GM12878 (cell line): ENCODE measurements around the gene VCAM1. TPM values are rescaled to one million over a fixed set of nuclear protein-coding genes. Genes with fewer than 3 reads are reported as not detected.

Experiments
- ATAC-seq: fragments of 200-7000 bp; cut with Tn5 transposase; 3 replicates; pipeline ENCODE4 v1.9.1; 2020; ENCODE audit warnings: mild to moderate bottlenecking, moderate library complexity
- BruUV-seq: library from RNA; stranded (reverse); fragments of 400-500 nt; replicated peaks from 2 replicates; lab custom pipeline; 2021; lab: Mats Ljungman, UMichigan
- CTCF ChIA-PET: fragments of 300-600 bp; sonication (Branson Sonifier 250); formaldehyde crosslinking; extraction: SDS; loops from one replicate; lab custom pipeline; 2021; ENCODE audit warnings: inconsistent platforms; lab: Yijun Ruan, JAX
- POLR2A ChIA-PET: fragments of 350-600 bp; formaldehyde crosslinking; extraction: SDS; loops from one replicate; lab custom pipeline; 2021; ENCODE audit warnings: inconsistent platforms; lab: Charles Lee
- RAD21 ChIA-PET: fragments of 300-600 bp; sonication (Branson Sonifier 250); formaldehyde crosslinking; loops from one replicate; lab custom pipeline; 2023; ENCODE audit warnings: antibody characterized with exemption; ENCODE audit not compliant: unreplicated experiment; lab: Charles Lee
- SMC1A ChIA-PET: fragments of 300-600 bp; sonication (Branson Sonifier 250); formaldehyde crosslinking; loops from one replicate; lab custom pipeline; 2023; ENCODE audit not compliant: unreplicated experiment, uncharacterized antibody; lab: Charles Lee
- DNase-seq: peaks from one replicate; pipeline ENCODE4 v3.0.0-alpha.2; 2011; ENCODE audit warnings: low read depth, low spot score
- FAIRE-seq: peaks from 3 replicates; lab custom pipeline; 2011; peaks lifted over from hg19 to GRCh38; lab: Jason Lieb, UNC
- H2AFZ ChIP-seq: 2 replicates; pipeline ENCODE4 v1.6.0; 2011; ENCODE audit warnings: low read depth, low read length, control low read depth; ENCODE audit not compliant: control insufficient read depth
- H3K27ac ChIP-seq: 2 replicates; pipeline ENCODE4 v1.5.1; 2011; ENCODE audit warnings: control low read depth; ENCODE audit not compliant: control insufficient read depth, insufficient read depth
- H3K27me3 ChIP-seq, 2 experiments: replicated peaks in 1 of 2; 2 replicates each; pipeline versions ENCODE4 v1.6.0 to v1.6.1; 2011; ENCODE audit warnings: low read length in 1 of 2; ENCODE audit not compliant: control insufficient read depth in 2 of 2, insufficient read depth in 2 of 2
- H3K36me3 ChIP-seq, 2 experiments: 2 replicates each; pipeline ENCODE4 v1.5.1; 2011; ENCODE audit warnings: low read length in 1 of 2; ENCODE audit not compliant: control insufficient read depth in 2 of 2, insufficient read depth in 2 of 2
- H3K4me1 ChIP-seq: 2 replicates; pipeline ENCODE4 v1.6.1; 2011; ENCODE audit warnings: mild to moderate bottlenecking, low read length, moderate library complexity, mixed read lengths; ENCODE audit not compliant: control insufficient read depth, insufficient read depth
- H3K4me2 ChIP-seq: 2 replicates; pipeline ENCODE4 v1.6.0; 2011; ENCODE audit warnings: control low read depth; ENCODE audit not compliant: control insufficient read depth, insufficient read depth
- H3K4me3 ChIP-seq: fragments of 200-600 bp; sonication (generic); 2 replicates; pipeline ENCODE4 v1.5.1; 2016
- H3K79me2 ChIP-seq: 2 replicates; pipeline ENCODE4 v1.6.0; 2011; ENCODE audit warnings: low read length; ENCODE audit not compliant: control insufficient read depth, insufficient read depth
- H3K9ac ChIP-seq: 2 replicates; pipeline ENCODE4 v1.8.0; 2011; ENCODE audit warnings: low read length, control low read depth, mixed read lengths; ENCODE audit not compliant: control insufficient read depth, insufficient read depth
- H3K9me3 ChIP-seq: replicated peaks from 3 replicates; pipeline ENCODE4 v1.5.1; 2011; ENCODE audit warnings: mild to moderate bottlenecking, low read length; ENCODE audit not compliant: control insufficient read depth, insufficient read depth
- H4K20me1 ChIP-seq: 2 replicates; pipeline ENCODE4 v1.6.0; 2011; ENCODE audit not compliant: control insufficient read depth, insufficient read depth
- BACH1 ChIP-seq: fragments of 450-650 bp; IDR thresholded peaks from 2 replicates; pipeline ENCODE4 v1.6.1; 2017; ENCODE audit warnings: mild to moderate bottlenecking, borderline replicate concordance
- BCL11A ChIP-seq: IDR thresholded peaks from 2 replicates; pipeline ENCODE4 v1.6.1; 2011; ENCODE audit warnings: low read depth, low read length
- BHLHE40 ChIP-seq, 2 experiments: fragments of 450-650 bp in 1 of 2; IDR thresholded peaks; 2 replicates each; pipeline ENCODE4 v1.6.1; 2011 to 2017; ENCODE audit warnings: low read depth in 2 of 2, borderline replicate concordance in 1 of 2, improper control_type of control experiment in 1 of 2, low read length in 1 of 2, mild to moderate bottlenecking in 1 of 2
- CREB1 ChIP-seq: IDR thresholded peaks from 2 replicates; pipeline ENCODE4 v1.6.1; 2012; ENCODE audit warnings: low read depth, mild to moderate bottlenecking, inconsistent platforms
- CREM ChIP-seq: IDR thresholded peaks from 2 replicates; pipeline ENCODE4 v1.6.1; 2014; ENCODE audit warnings: antibody characterized with exemption, low read depth
- FOXK2 ChIP-seq: fragments of 450-650 bp; IDR thresholded peaks from 2 replicates; pipeline ENCODE4 v1.6.1; 2017; ENCODE audit warnings: mild to moderate bottlenecking, moderate library complexity
- HCFC1 ChIP-seq: fragments of 150-350 bp; IDR thresholded peaks from 2 replicates; pipeline ENCODE4 v1.6.1; 2014; ENCODE audit warnings: low read length
- MEF2A ChIP-seq: IDR thresholded peaks from 2 replicates; pipeline ENCODE4 v1.6.1; 2011; ENCODE audit warnings: low read depth, mild to moderate bottlenecking, low read length, moderate library complexity; ENCODE audit not compliant: insufficient read depth
- PAX8 ChIP-seq: fragments of 450-650 bp; IDR thresholded peaks from 2 replicates; pipeline ENCODE4 v1.6.1; 2017; ENCODE audit warnings: mild to moderate bottlenecking, moderate library complexity
- RB1 ChIP-seq: fragments of 450-650 bp; formaldehyde crosslinking; IDR thresholded peaks from 2 replicates; pipeline ENCODE4 v1.6.1; 2017; ENCODE audit warnings: mild to moderate bottlenecking, borderline replicate concordance
- SMAD5 ChIP-seq: IDR thresholded peaks from 2 replicates; pipeline ENCODE4 v1.6.1; 2016; ENCODE audit warnings: antibody characterized with exemption, low read depth
- YBX1 ChIP-seq: fragments of 450-650 bp; IDR thresholded peaks from 2 replicates; pipeline ENCODE4 v1.6.1; 2016; ENCODE audit warnings: antibody characterized with exemption
- ZNF24 ChIP-seq: fragments of 450-650 bp; IDR thresholded peaks from 2 replicates; pipeline ENCODE4 v1.6.1; 2017; ENCODE audit warnings: antibody characterized with exemption, mild to moderate bottlenecking
- ZNF274 ChIP-seq: IDR thresholded peaks from one replicate; pipeline ENCODE4 v1.8.0; 2011; ENCODE audit not compliant: insufficient read length, insufficient read depth
- ZZZ3 ChIP-seq: IDR thresholded peaks from 2 replicates; pipeline ENCODE4 v1.6.1; 2011; ENCODE audit warnings: low read depth; ENCODE audit not compliant: control insufficient read depth, insufficient read length
- WGBS: methylation state at CpG from one replicate; pipeline ENCODE4 v1.1.6; 2016; ENCODE audit warnings: low lambda C conversion rate; ENCODE audit not compliant: insufficient replicate concordance, insufficient coverage; ENCODE audit errors: missing lambda C conversion rate; 5-methylcytosine and 5-hydroxymethylcytosine counted together
- in situ Hi-C: fragments of 300-500 bp; cut with MboI; formaldehyde crosslinking; loops from 9 replicates; pipeline ENCODE4 v1.14.3; 2018; ENCODE audit warnings: mixed read lengths
- intact Hi-C: fragments of 100-400 bp; cut with micrococcal nuclease; formaldehyde crosslinking; loops from one replicate; pipeline ENCODE4 v1.14.2; 2022; ENCODE audit not compliant: unreplicated experiment
- polyA plus RNA-seq, 11 experiments: library from polyadenylated mRNA; depleted of rRNA in 4 of 11; unstranded in 6 of 11; stranded (reverse) in 5 of 11; fragments of >200 nt; fragmentation: Nextera tagmentation in 4 of 11; fragmentation: Illumina TruSeq in 1 of 11; extraction: Ambion mirVana in 4 of 11; extraction: Trizol in 1 of 11; gene quantifications; 1 replicate in 1 of 11; 2 replicates in 10 of 11; pipeline versions ENCODE4 v1.2.1 to v1.2.3, GENCODE V29; 2011 to 2016; ENCODE audit warnings: inconsistent platforms in 2 of 11, missing spikeins in 2 of 11, low read depth in 1 of 11
- total RNA-seq, 4 experiments: library from RNA; depleted of rRNA in 3 of 4; stranded (reverse); fragments of >200 nt in 3 of 4; fragmentation: Illumina TruSeq in 1 of 4; extraction: Trizol in 1 of 4; gene quantifications; 2 replicates each; pipeline versions ENCODE4 v1.2.1 to v1.2.3, GENCODE V29; 2013 to 2021
- TF ChIP-seq, protein P1 (sequence below): fragments of 150-350 bp; IDR thresholded peaks from 2 replicates; pipeline ENCODE4 v1.6.1; 2016; ENCODE audit warnings: low read depth, low read length
- TF ChIP-seq, protein P2 (sequence below): fragments of 450-650 bp; formaldehyde crosslinking; IDR thresholded peaks from 2 replicates; pipeline ENCODE4 v1.5.0; 2022; ENCODE audit warnings: mild to moderate bottlenecking, missing genetic modification characterization

Gene VCAM1
- total and polyA plus RNA-seq, 10 of the 15 experiments (the other 5 are each of a cell fraction or from before 2014, with no cell fraction given): 5.0 to 13.6 (median 7.4) TPM

- TF ChIP-seq RB1 (no peak), BHLHE40 (IDR thresholded peaks at IDR 0.05; ENCODE audit: borderline replicate concordance in 1 of 2, low read depth in 2 of 2, low read length in 1 of 2) (no peak)
Observed at GRCh38 chr1:100735244-100735643, 15.7 kb downstream of the VCAM1 start (continued).

- ChIA-PET SMC1A (interaction anchor here (2.0 kb wide), 1 partner anchor 12 kb away, joined by 7 read pairs; no protein-coding TSS in a partner anchor), POLR2A (no interaction called here), CTCF (interaction anchor here (1.1 to 1.6 kb wide), 2 partner anchors 11 to 13 kb away, joined by 3 to 5 read pairs; no protein-coding TSS in a partner anchor), RAD21 (interaction anchor here (2.0 kb wide), 1 partner anchor 13 kb away, joined by 6 read pairs; no protein-coding TSS in a partner anchor)
- in situ Hi-C loops (no loop called here), intact Hi-C loops (no loop called here)
- ATAC-seq (no peak), FAIRE-seq (no peak), DNase-seq (no peak)
- Histone ChIP-seq H3K27ac (no peak overlapping the region), H3K36me3 (no peaks in the 10 kb centered on the region), H3K27me3 (no peaks in the 10 kb centered on the region), H3K4me2 (no peak overlapping the region), H2AFZ (no peak overlapping the region), H3K4me3 (no peak overlapping the region), H3K79me2 (no peaks in the 10 kb centered on the region), H3K9ac (no peak overlapping the region), H3K9me3 (no peaks in the 10 kb centered on the region), H4K20me1 (no peaks in the 10 kb centered on the region), H3K4me1 (no peaks in the 10 kb centered on the region)
- BruUV-seq: no TSS peak
- WGBS: 0% methylated on average over 1 of the region's 1 CpG
- no peak for TF ChIP-seq SMAD5
- TF ChIP-seq ZZZ3: no peak
- no peak for TF ChIP-seq YBX1
- TF ChIP-seq, protein P1, sequence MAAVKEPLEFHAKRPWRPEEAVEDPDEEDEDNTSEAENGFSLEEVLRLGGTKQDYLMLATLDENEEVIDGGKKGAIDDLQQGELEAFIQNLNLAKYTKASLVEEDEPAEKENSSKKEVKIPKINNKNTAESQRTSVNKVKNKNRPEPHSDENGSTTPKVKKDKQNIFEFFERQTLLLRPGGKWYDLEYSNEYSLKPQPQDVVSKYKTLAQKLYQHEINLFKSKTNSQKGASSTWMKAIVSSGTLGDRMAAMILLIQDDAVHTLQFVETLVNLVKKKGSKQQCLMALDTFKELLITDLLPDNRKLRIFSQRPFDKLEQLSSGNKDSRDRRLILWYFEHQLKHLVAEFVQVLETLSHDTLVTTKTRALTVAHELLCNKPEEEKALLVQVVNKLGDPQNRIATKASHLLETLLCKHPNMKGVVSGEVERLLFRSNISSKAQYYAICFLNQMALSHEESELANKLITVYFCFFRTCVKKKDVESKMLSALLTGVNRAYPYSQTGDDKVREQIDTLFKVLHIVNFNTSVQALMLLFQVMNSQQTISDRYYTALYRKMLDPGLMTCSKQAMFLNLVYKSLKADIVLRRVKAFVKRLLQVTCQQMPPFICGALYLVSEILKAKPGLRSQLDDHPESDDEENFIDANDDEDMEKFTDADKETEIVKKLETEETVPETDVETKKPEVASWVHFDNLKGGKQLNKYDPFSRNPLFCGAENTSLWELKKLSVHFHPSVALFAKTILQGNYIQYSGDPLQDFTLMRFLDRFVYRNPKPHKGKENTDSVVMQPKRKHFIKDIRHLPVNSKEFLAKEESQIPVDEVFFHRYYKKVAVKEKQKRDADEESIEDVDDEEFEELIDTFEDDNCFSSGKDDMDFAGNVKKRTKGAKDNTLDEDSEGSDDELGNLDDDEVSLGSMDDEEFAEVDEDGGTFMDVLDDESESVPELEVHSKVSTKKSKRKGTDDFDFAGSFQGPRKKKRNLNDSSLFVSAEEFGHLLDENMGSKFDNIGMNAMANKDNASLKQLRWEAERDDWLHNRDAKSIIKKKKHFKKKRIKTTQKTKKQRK: no peak
- TF ChIP-seq FOXK2: no peak
- no peak for TF ChIP-seq BACH1
- no peak for TF ChIP-seq HCFC1
- TF ChIP-seq MEF2A: no peak
- no peak for TF ChIP-seq ZNF274
- TF ChIP-seq ZNF24: no peak
- TF ChIP-seq PAX8: no peak
- TF ChIP-seq CREB1: no peak
- no peak for TF ChIP-seq CREM
- TF ChIP-seq, protein P2, sequence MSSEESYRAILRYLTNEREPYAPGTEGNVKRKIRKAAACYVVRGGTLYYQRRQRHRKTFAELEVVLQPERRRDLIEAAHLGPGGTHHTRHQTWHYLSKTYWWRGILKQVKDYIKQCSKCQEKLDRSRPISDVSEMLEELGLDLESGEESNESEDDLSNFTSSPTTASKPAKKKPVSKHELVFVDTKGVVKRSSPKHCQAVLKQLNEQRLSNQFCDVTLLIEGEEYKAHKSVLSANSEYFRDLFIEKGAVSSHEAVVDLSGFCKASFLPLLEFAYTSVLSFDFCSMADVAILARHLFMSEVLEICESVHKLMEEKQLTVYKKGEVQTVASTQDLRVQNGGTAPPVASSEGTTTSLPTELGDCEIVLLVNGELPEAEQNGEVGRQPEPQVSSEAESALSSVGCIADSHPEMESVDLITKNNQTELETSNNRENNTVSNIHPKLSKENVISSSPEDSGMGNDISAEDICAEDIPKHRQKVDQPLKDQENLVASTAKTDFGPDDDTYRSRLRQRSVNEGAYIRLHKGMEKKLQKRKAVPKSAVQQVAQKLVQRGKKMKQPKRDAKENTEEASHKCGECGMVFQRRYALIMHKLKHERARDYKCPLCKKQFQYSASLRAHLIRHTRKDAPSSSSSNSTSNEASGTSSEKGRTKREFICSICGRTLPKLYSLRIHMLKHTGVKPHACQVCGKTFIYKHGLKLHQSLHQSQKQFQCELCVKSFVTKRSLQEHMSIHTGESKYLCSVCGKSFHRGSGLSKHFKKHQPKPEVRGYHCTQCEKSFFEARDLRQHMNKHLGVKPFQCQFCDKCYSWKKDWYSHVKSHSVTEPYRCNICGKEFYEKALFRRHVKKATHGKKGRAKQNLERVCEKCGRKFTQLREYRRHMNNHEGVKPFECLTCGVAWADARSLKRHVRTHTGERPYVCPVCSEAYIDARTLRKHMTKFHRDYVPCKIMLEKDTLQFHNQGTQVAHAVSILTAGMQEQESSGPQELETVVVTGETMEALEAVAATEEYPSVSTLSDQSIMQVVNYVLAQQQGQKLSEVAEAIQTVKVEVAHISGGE (CRISPR knock-in tag): no peak
- TF ChIP-seq BCL11A: no peak
Observed at GRCh38 chr1:100736324-100736723, 16.8 kb downstream of the VCAM1 start.
